AML-193 (cell line): ENCODE results near the gene SEMA4F.
A peak's percentile ranks its signal among the peaks of the same experiment; 100 is the strongest.

Experiments
- DNase-seq, 2 experiments: peaks; one replicate each; lab custom pipeline; 2025; lab: John Stamatoyannopoulos, UW

The SEMA4F gene

GRCh38 chr2:74706741-74707140 lies 52.7 kb downstream of the SEMA4F start:
- DNase-seq = no peak

DNA sequence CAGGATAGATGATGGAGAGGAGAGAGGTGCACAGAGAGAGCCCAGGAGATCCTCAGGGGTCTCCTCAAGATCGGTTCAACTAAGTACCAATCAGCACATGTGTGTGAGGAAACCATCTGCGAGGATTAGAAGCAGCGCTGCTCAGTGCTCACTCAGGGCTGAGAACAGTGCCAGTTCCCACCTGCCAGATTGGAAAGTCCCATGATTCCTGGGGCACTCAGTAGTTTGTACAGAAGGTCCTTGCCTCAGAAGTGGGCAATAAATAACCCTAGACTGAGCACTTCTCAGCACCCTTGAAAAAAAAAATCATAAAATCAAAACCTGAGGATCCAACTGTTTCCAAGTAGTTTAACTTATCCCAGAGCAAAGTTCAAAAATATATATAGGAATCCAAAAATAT lies 53.8 kb downstream of the SEMA4F start:
- DNase-seq = no peak

DNA sequence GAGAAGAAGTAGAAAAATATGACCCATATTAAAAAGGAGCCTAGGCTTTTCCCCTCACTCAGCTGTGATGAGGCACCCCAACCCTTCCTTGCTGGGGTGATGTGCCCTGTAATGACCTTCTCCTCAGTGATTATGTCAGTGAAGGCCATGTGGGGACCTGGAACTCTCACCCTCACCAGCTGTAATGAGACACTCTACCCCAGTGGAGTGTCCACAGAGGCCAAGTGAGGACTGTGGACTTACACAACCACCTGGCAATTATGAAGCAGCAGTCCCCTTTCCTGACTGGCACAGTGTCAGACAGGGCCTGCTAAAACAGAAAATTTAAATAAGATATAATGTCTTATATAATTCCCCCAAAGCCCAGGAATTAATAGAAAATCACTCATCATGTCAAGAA lies 54.2 kb downstream of the SEMA4F start:
- peak in 1 of 2 experiments; percentile 7 for DNase-seq

DNA sequence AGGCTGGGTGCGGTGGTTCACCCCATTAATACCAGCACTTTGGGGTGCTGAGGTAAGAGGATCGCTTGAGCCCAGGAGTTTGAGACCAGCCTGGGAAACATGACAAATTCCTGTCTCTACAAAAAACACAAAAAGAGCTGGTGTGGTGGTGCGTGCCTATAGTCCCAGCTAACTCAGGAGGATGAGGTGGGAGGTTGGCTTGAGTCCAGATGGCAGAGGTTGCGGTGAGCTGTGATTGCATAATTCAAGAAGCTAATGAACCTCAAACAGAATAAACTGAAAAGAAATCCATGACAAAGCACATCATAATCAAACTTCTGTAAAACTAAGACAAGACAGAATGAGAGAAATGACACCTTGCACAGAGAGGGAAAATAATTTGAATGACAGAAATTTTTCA lies 54.8 kb downstream of the SEMA4F start:
- DNase-seq = peak; percentile 66 to 67

DNA sequence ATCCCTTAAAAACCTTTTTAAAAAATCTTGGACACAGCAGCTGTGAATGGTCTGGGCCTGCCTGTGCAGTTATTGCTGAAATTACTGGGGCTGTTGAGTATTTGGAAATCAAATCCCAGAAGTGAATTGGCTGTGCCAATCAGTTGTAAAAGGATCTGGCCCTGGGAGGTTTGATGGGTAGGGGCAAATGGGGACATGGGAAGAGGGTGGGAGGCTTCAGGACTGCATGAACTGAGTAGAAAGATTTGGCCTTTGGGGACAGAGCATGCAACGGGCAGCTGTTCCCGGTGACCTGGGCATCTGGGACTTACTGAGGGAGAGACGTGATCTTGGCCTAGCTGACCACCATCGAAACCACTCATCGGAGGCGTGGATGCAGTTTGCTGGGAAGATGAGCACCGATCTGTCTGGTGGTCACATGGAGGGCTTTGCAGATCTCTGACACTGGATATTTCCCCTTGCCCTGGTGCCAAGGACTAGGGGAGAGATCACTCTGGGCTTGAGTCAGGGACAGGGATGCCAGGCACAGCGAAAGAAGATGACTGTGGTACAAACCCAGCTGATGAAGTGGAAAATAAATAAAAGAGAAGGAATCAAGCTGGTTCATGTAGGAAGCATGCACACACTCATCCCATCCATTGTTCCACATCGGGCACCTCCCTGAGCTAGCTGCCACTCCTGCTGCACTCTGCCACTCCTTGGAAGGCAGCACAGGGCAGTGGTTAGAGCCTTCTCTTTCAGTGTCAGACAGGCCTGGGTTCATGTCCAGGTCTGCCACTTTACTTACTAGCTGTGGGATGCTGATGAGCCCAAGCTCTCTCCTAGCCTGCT lies 58.4 kb downstream of the SEMA4F start:
- no peak for DNase-seq

DNA sequence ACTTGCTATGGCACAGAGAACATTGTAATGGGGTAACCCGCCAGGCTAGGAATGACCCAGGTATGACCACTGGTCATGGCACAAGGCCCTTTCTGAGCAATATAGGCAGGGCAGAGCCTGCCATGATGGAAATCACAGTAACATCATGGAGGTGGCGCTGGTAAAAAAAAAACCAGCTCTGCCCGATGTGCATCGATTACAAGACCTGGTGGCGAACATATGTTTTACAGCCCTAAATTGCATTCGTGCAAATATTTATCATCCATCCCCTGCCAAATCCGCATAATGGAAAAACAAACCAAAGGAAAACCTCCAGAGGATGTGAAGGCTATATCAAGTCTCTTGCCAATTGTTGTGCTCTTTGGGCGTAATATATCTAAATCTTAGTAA lies 60.6 kb downstream of the SEMA4F start:
- DNase-seq = no peak

GRCh38 chr2:74715081-74715791 lies 61.2 kb downstream of the SEMA4F start:
- DNase-seq = peak; percentile 74 to 88

GRCh38 chr2:74715880-74716279 lies 61.8 kb downstream of the SEMA4F start:
- DNase-seq = no peak

DNA sequence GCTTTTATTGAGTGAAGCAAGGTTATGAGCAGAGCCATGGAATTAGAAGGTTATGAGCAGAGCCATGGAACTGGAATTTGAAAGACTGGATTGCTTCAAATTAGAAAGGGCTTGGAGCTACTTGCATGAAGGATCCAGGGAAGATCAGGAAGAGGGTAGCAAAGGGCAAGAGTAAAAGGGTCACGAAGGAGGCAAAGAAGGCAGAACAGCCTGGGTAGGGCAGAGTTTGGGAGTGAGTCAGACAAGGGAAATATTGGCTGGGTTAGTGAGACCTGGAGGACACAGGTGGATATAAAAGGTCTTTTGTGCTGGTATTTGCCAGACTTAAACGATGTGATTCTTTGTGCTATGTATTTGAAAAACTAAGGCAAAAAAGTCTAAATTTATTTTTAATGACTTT lies 65.0 kb downstream of the SEMA4F start:
- no peak for DNase-seq

GRCh38 chr2:74721316-74721715 lies 67.3 kb downstream of the SEMA4F start:
- no peak for DNase-seq

DNA sequence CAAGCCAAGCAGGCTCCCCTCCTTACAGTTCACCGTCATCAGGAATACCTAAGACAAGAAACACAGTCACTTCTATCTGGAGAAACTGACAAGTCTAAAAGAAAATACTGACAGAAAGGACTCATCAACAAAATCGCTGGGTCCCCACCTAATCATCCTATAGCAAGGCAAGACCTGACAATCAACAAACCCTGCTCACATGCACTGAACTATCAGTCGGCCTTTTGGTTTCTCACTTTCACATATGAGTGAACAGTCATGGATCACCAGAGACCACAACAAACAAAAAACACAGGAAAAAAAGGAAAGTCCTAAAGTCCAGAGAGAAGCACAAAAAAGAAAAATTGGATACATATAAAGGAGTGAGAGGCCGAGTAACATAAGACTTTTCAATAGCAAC lies 70.4 kb downstream of the SEMA4F start:
- no peak for DNase-seq

DNA sequence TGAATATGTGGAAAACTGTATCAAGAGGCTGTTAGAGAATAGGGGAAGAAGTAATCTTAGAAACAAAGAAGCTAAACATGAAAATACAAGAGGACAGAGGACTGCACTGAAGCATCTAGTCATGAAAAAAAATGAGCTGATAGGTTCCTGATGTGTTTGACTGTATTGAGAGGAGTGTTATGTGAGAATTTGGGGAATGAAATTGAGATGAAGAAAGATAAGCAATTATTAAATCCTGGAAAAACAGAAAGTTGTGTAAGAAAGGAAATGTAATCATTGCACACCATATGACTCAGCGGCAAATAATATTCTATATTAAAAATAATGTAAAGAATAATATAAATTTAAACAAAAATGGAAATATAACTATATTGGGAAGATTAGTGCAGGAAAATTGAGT lies 71.2 kb downstream of the SEMA4F start:
- DNase-seq = no peak

DNA sequence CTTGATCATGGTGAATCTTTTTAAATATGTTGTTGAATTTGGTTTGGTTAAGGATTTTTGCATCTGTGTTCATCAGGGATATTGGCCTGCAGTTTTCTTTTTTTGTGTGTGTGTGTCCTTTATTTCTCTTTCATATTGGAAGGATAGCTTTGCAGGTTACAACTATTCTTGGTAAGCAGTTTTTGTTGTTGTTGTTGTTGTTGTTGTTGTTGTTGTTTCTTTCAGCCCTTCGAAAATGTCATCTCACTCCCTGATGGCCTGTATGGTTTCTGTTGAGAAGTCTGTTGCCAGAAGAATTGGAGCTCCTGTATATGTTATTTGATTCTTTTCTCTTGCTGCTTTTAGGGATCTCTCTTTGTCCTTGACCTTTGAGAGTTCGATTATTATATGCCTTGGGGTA lies 74.8 kb downstream of the SEMA4F start:
- DNase-seq = no peak

DNA sequence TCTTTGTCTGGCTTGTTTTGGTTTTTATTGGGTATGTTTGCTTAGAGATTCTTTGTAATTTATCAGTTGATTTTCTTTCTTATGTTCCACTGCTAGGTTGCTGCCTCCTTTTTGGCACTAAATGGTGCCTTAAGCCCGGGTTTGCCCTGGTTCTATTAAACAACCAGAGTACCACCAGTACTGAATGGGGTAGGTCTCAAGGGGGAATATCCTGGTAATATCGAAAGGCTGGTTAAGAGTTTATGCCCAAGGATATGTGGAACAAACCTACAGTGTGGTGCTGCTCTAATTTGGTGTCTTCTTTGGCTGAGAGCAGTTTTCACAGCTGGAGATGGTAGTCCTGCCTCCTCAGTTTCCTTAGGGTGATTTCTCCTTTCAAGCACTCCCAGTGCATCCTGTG lies 76.5 kb downstream of the SEMA4F start:
- DNase-seq = no peak
